Mucosa of stomach (tissue), 1 donor: ENCODE measurements around the gene ZNF300.
"Not testable (repeated sequence)": the region's sequence is repeated elsewhere in the genome, so short reads cannot be mapped to it uniquely, and the experiment has no call there.

Source experiments
- H3K27me3 ChIP-seq: one replicate; pipeline ENCODE4 v1.7.0; 2013; ENCODE audit warnings: mild to moderate bottlenecking, low read length; ENCODE audit not compliant: control insufficient read depth, insufficient read depth
- H3K36me3 ChIP-seq: one replicate; pipeline ENCODE4 v1.7.0; 2013; ENCODE audit warnings: low read length; ENCODE audit not compliant: control insufficient read depth, insufficient read depth
- H3K4me1 ChIP-seq: one replicate; pipeline ENCODE4 v1.7.0; 2013; ENCODE audit warnings: mild to moderate bottlenecking, low read length; ENCODE audit not compliant: control insufficient read depth, insufficient read depth
- H3K4me3 ChIP-seq: one replicate; pipeline ENCODE4 v1.7.0; 2013; ENCODE audit warnings: low read length
- H3K9ac ChIP-seq: one replicate; pipeline ENCODE4 v1.7.0; 2013; ENCODE audit warnings: mild to moderate bottlenecking, low read length, moderate library complexity
- H3K9me3 ChIP-seq: one replicate; pipeline ENCODE4 v1.7.0; 2013; ENCODE audit warnings: mild to moderate bottlenecking, low read length, moderate library complexity; ENCODE audit not compliant: control insufficient read depth
- donor health status: Pancreatic carcinoma.

ZNF300 gene

GRCh38 chr5:150879358-150879757 is 25.4 kb downstream of the ZNF300 start:
- no peaks in the 10 kb centered on the region for H3K27me3 ChIP-seq
- no peaks in the 10 kb centered on the region for H3K4me1 ChIP-seq
- H3K9ac ChIP-seq = no peak overlapping the region
- no peaks in the 10 kb centered on the region for H3K9me3 ChIP-seq
- no peaks in the 10 kb centered on the region for H3K36me3 ChIP-seq
- H3K4me3 ChIP-seq = no peak overlapping the region

DNA sequence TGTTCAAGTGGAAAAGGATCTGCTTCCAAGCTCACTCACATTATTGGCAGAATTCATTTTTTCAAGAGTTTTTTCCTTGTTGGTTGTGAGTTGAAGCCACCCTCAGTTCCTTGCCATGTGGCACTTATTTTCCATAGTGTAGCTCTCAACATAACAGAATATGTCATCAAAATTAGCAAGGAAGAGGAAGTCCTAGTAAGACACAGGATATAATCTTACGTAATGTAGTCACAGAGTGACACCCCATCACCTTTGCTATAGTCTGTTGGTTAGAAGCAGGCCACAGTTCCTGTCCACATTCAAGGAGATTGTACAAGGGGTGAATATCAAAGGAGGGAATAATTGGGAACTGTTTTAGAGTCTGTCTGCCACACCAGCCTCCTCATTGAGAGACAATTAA is 42.7 kb downstream of the ZNF300 start:
- H3K4me1 ChIP-seq = no peaks in the 10 kb centered on the region
- H3K9me3 ChIP-seq = no peaks in the 10 kb centered on the region
- H3K27me3 ChIP-seq = no peaks in the 10 kb centered on the region
- H3K9ac ChIP-seq = no peak overlapping the region
- no peaks in the 10 kb centered on the region for H3K36me3 ChIP-seq
- H3K4me3 ChIP-seq = no peak overlapping the region

DNA sequence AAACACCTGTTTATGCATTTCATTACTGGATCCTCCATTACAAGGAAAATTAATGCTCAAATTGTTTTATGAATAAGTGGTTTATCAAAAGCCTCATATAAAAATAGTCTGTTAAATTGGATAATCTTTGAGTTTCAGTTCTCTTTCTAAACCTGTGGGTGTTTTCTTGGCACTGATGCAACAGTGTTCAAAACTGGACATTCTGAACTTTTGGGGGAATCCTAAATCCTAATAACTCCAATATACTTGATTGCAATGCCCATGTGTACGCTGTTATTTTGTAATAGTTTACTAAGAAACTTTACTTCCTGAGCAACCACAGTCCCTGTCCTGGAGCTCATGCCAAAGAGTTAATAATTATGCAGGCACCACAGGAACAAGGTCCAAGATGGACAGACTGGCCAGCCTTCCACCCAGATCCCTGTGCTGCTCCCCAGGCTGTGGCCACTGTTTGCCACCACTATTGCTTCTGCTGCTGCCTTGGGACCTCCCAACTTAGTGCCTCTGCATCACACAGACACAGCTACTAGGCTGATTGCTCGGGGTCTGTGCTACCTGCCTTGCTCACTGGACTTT is 44.4 kb downstream of the ZNF300 start:
- no peaks in the 10 kb centered on the region for H3K4me1 ChIP-seq
- no peaks in the 10 kb centered on the region for H3K27me3 ChIP-seq
- H3K36me3 ChIP-seq = no peaks in the 10 kb centered on the region
- H3K4me3 ChIP-seq = no peak overlapping the region
- H3K9me3 ChIP-seq = no peaks in the 10 kb centered on the region
- no peak overlapping the region for H3K9ac ChIP-seq

GRCh38 chr5:150856700-150857099 is 48.1 kb downstream of the ZNF300 start:
- H3K9ac ChIP-seq, H3K4me3 ChIP-seq: not testable (repeated sequence)

DNA sequence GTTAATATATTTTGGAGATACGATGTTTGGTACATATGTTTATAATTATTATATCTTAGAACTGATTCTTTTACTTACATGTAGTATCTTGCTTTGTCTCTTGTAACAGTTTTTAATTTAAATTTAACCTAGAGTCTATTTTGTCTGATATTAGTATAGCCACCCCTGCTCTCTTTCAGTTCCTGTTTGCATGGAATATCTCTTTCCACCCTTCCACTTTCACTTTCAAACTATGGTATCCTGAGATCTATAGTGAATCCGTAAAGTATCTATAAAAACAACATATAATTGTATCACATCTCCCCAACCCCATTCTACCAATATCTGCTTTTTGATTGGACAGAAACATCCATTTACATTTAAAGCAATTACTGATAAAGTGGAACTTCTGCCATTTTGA is 51.2 kb downstream of the ZNF300 start:
- Histone ChIP-seq H3K9ac (no peak overlapping the region), H3K4me3 (no peak overlapping the region), H3K36me3 (no peaks in the 10 kb centered on the region), H3K4me1 (no peaks in the 10 kb centered on the region), H3K9me3 (no peaks in the 10 kb centered on the region), H3K27me3 (no peaks in the 10 kb centered on the region)

More at GRCh38 chr5:150856700-150857099, 48.1 kb downstream of the ZNF300 start:
- not testable (repeated sequence) for H3K27me3 ChIP-seq, H3K4me1 ChIP-seq, H3K9me3 ChIP-seq, H3K36me3 ChIP-seq

GRCh38 chr5:150851039-150851438 is 53.7 kb downstream of the ZNF300 start:
- no peak overlapping the region for H3K9ac ChIP-seq
- no peaks in the 10 kb centered on the region for H3K9me3 ChIP-seq
- H3K4me1 ChIP-seq = no peaks in the 10 kb centered on the region
- H3K4me3 ChIP-seq = no peak overlapping the region
- H3K27me3 ChIP-seq = no peaks in the 10 kb centered on the region
- no peaks in the 10 kb centered on the region for H3K36me3 ChIP-seq

GRCh38 chr5:150848271-150848670 is 56.5 kb downstream of the ZNF300 start:
- Histone ChIP-seq H3K9ac (no peak overlapping the region), H3K36me3 (no peaks in the 10 kb centered on the region), H3K4me3 (no peak overlapping the region), H3K9me3 (no peaks in the 10 kb centered on the region), H3K27me3 (no peaks in the 10 kb centered on the region), H3K4me1 (no peaks in the 10 kb centered on the region)

GRCh38 chr5:150847334-150847695 is 57.5 kb downstream of the ZNF300 start:
- no peaks in the 10 kb centered on the region for H3K27me3 ChIP-seq
- no peaks in the 10 kb centered on the region for H3K9me3 ChIP-seq
- H3K9ac ChIP-seq = no peak overlapping the region
- H3K36me3 ChIP-seq = no peaks in the 10 kb centered on the region
- H3K4me1 ChIP-seq = no peaks in the 10 kb centered on the region
- H3K4me3 ChIP-seq = no peak overlapping the region

GRCh38 chr5:150846654-150847333 is 58.0 kb downstream of the ZNF300 start:
- no peak overlapping the region for H3K4me3 ChIP-seq
- no peaks in the 10 kb centered on the region for H3K4me1 ChIP-seq
- no peaks in the 10 kb centered on the region for H3K9me3 ChIP-seq
- no peaks in the 10 kb centered on the region for H3K36me3 ChIP-seq
- H3K27me3 ChIP-seq = no peaks in the 10 kb centered on the region
- H3K9ac ChIP-seq = no peak overlapping the region

DNA sequence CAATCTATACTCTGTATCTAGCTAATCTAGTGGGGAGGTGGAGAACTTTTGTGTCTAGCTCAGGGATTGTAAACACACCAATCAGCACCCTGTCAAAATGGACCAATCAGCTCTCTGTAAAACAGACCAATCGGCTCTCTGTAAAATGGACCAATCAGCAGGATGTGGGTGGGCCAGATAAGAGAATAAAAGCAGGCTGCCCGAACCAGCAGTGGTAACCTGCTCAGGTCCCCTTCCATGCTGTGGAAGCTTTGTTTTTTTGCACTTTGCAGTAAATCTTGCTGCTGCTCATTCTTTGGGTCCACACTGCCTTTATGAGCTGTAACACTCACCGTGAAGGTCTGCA is 58.5 kb downstream of the ZNF300 start, which contains the start of gene IRGM:
Gene IRGM (plus strand): TSS at position 214 of the 346 bp plus-strand sequence. CDS start 1,603 bp downstream, outside the sequence.
- H3K4me3 ChIP-seq, H3K9ac ChIP-seq: not testable (repeated sequence)

DNA sequence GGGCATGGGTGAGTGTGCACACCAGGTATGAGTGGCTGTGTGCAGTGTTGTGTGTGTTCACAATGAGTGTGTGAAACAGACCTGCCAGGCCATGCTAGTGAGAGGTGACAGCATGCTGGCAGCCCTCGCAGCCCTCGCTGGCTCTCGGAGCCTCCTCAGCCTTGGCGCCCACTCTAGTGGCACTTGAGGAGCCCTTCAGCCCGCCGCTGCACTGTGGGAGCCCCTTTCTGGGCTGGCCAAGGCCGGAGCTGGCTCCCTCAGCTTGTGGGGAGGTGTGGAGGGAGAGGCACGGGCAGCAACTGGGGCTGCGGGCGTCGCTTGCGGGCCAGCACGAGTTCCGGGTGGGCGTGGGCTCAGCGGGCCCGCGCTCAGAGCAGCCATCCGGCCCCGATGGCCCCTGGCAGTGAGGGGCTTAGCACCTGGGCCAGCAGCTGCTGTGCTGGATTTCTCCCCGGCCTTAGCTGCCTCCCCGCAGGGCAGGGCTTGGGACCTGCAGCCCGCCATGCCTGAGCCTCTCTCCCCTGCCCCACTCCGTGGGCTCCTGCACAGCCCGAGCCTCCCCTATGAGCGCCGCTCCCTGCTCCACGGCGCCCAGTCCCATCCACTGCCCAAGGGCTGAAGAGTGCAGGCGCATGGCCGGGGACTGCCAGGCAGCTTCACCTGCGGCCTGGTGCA is 59.5 kb downstream of the ZNF300 start:
- H3K27me3 ChIP-seq, H3K4me1 ChIP-seq, H3K9ac ChIP-seq, H3K36me3 ChIP-seq, H3K9me3 ChIP-seq, H3K4me3 ChIP-seq: not testable (repeated sequence)

More for the DNA sequence above, 58.5 kb downstream of the ZNF300 start, which contains the start of gene IRGM:
- not testable (repeated sequence) for H3K9me3 ChIP-seq, H3K27me3 ChIP-seq, H3K4me1 ChIP-seq, H3K36me3 ChIP-seq
